ENCODE measurements around the gene RNU5B-1.

DNA sequence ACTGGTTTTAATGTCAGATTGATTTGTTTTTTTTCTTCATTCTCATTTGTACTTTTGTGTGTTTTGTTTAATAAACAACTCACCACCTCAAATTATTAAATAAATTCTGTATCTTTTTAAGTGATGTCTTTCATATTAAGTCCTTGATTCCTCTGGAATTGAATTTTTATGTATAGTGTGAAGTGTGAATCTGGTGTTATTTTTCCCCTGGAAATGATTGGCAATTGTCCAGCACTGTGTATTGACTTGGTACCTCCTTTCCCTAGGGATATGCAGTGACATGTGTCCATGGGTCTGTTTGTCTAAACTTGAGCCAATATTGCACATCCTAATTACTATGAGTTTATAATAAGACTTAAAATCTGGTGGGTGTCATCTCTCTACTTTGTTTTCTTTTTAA, 2.1 kb downstream of the RNU5B-1 start:
- TF ChIP-seq ZC3H10 (CRISPR knock-in tag; IDR thresholded peaks at IDR 0.05) (no peak), ARNTL (CRISPR knock-in tag; IDR thresholded peaks at IDR 0.05; ENCODE audit: borderline replicate concordance, low read depth) (no peak)

Measured in SK-N-SH treated with all-trans-retinoic acid at 6 μM for 48 hours (cell line).